K562 (cell line): ENCODE data around the gene RIPK3. TPM values are rescaled to one million over a fixed set of nuclear protein-coding genes. Genes with fewer than 3 reads are reported as not detected.
A peak's percentile ranks its signal among the peaks of the same experiment; 100 is the strongest.

Experiments
- ATF4 ChIP-seq: fragments of 450-650 bp; formaldehyde crosslinking; IDR thresholded peaks from 2 replicates; pipeline ENCODE4 v1.4.0; 2022; ENCODE audit warnings: mild to moderate bottlenecking, moderate library complexity
- CEBPB ChIP-seq: fragments of 450-650 bp; IDR thresholded peaks from 2 replicates; pipeline ENCODE4 v1.6.1; 2016; ENCODE audit warnings: missing genetic modification characterization, missing compliant biosample characterization
- CREB1 ChIP-seq, 2 experiments: sonication (generic) in 1 of 2; formaldehyde crosslinking in 1 of 2; IDR thresholded peaks; 2 replicates each; pipeline versions ENCODE4 v1.6.1 to v1.8.0; 2012 to 2022; ENCODE audit warnings: inconsistent platforms in 1 of 2, mild to moderate bottlenecking in 1 of 2, missing genetic modification reagents in 1 of 2, moderate library complexity in 1 of 2
- CTBP1 ChIP-seq: fragments of 450-650 bp; IDR thresholded peaks from 2 replicates; pipeline ENCODE4 v1.6.1; 2016; ENCODE audit warnings: borderline replicate concordance
- CTCF ChIP-seq, 3 experiments: IDR thresholded peaks in 2 of 3; conservative IDR thresholded peaks in 1 of 3; 2 replicates each; pipeline ENCODE4 v1.5.1; 2011 to 2012; ENCODE audit warnings: low read length in 3 of 3, mild to moderate bottlenecking in 3 of 3, control low read depth in 2 of 3, improper control_type of control experiment in 1 of 3, inconsistent platforms in 1 of 3, low read depth in 1 of 3, mixed read lengths in 1 of 3, moderate library complexity in 1 of 3; ENCODE audit not compliant: insufficient read depth in 2 of 3
- HDAC1 ChIP-seq, 2 experiments: fragments of 450-650 bp; IDR thresholded peaks; 2 replicates each; pipeline ENCODE4 v1.6.1; 2016 to 2017; ENCODE audit warnings: inconsistent platforms in 1 of 2, mild to moderate bottlenecking in 1 of 2, moderate library complexity in 1 of 2
- HSF4 ChIP-seq: fragments of 250-450 bp; sonication (Bioruptor Pico); IDR thresholded peaks from 2 replicates; pipeline ENCODE4 v2.1.2; 2022; ENCODE audit warnings: mild to moderate bottlenecking, moderate library complexity, borderline replicate concordance
- KDM2B ChIP-seq: fragments of 250-450 bp; sonication (Bioruptor Pico); IDR thresholded peaks from 2 replicates; pipeline ENCODE4 v1.8.0; 2021; ENCODE audit warnings: mild to moderate bottlenecking, moderate library complexity
- MGA ChIP-seq: fragments of 450-650 bp; IDR thresholded peaks from 2 replicates; pipeline ENCODE4 v1.6.1; 2016; ENCODE audit warnings: mild to moderate bottlenecking, moderate library complexity
- ZKSCAN3 ChIP-seq: fragments of 250-450 bp; sonication (Bioruptor Pico); IDR thresholded peaks from 2 replicates; pipeline ENCODE4 v1.4.0; 2020
- ZNF121 ChIP-seq: sonication (generic); formaldehyde crosslinking; conservative IDR thresholded peaks from 2 replicates; pipeline ENCODE4 v1.8.0; 2022; ENCODE audit warnings: missing genetic modification reagents
- ZNF41 ChIP-seq: fragments of 250-450 bp; sonication (Bioruptor Pico); conservative IDR thresholded peaks from 2 replicates; pipeline ENCODE4 v1.4.0; 2020; ENCODE audit warnings: mild to moderate bottlenecking
- polyA plus RNA-seq, 8 experiments: library from polyadenylated mRNA; depleted of rRNA in 4 of 8; stranded (reverse) in 5 of 8; unstranded in 3 of 8; fragments of >200 nt; fragmentation: Nextera tagmentation in 2 of 8; fragmentation: Illumina TruSeq in 1 of 8; extraction: Ambion mirVana in 2 of 8; extraction: Trizol in 1 of 8; gene quantifications; 2 replicates each; pipeline versions ENCODE4 v1.2.1 to v1.2.3, GENCODE V29; 2011 to 2014; ENCODE audit warnings: inconsistent platforms in 1 of 8, missing spikeins in 1 of 8
- total RNA-seq, 7 experiments: library from RNA; depleted of rRNA in 6 of 7; stranded (reverse); fragments of >200 nt in 6 of 7; fragmentation: Illumina TruSeq in 2 of 7; extraction: Trizol in 2 of 7; gene quantifications; 2 replicates each; pipeline versions ENCODE4 v1.2.1 to v1.2.3, GENCODE V29; 2011 to 2021; ENCODE audit warnings: low replicate concordance in 1 of 7

The RIPK3 gene
- total and polyA plus RNA-seq, 9 of the 15 experiments (the other 6 are each of a cell fraction or from before 2014, with no cell fraction given), result 0.03 to 0.43 (median 0.28) TPM; not detected in 3

GRCh38 chr14:24332268-24332993 is 7.4 kb downstream of the RIPK3 start (continued):
- TF ChIP-seq MGA (peak; percentile 82), HSF4 (CRISPR knock-in tag) (no peak), KDM2B (CRISPR knock-in tag) (peak; percentile 40; the same call in 1 of the 2 replicates), CTCF (IDR thresholded peaks at IDR 0.05 in 2 of 3, conservative IDR thresholded peaks at IDR 0.05 in 1 of 3; ENCODE audit: insufficient read depth in 2 of 3, low read depth in 1 of 3, low read length in 3 of 3) (peak; percentile 70 to 85 (median 72)), CREB1 (IDR thresholded peaks at IDR 0.05) (no peak), CREB1 (CRISPR knock-in tag; IDR thresholded peaks at IDR 0.05) (peak; percentile 6; the same call in 1 of the 2 replicates), ZNF41 (CRISPR knock-in tag) (no peak), ATF4 (peak; percentile 23; the same call in 1 of the 2 replicates), CTBP1 (peak; percentile 63; the same call in 1 of the 2 replicates), HDAC1 (IDR thresholded peaks at IDR 0.05) (0 out of 4 replicates have a peak, but pooled peaks of 1 of the 2 experiments have one; percentile 21), ZKSCAN3 (no peak), ZNF121 (CRISPR knock-in tag) (0 out of 2 replicates have a peak, but pooled peaks have one; percentile 11), CEBPB (tag) (peak; percentile 67)
